ENCODE data around the gene MC1R.
"Not testable (repeated sequence)": the region's sequence is repeated elsewhere in the genome, so short reads cannot be mapped to it uniquely, and the experiment has no call there.

GRCh38 chr16:89968074-89968473 lies 49.4 kb downstream of the MC1R start:
- not testable (repeated sequence) for TF ChIP-seq CTCF (IDR thresholded peaks at IDR 0.05 in 2 of 3, conservative IDR thresholded peaks at IDR 0.05 in 1 of 3; ENCODE audit: control insufficient read depth in 2 of 3, extremely low read depth in 1 of 3, insufficient read depth in 1 of 3, low read depth in 3 of 3, low read length in 3 of 3); ZZZ3 (IDR thresholded peaks at IDR 0.05; ENCODE audit: control insufficient read depth, insufficient read length, low read depth); MYC (IDR thresholded peaks at IDR 0.05; ENCODE audit: insufficient read depth, insufficient read length, insufficient replicate concordance, low read length, severe bottlenecking); FOXK2 (IDR thresholded peaks at IDR 0.05); ATF7 (IDR thresholded peaks at IDR 0.05; ENCODE audit: low read depth); POLR2A (IDR thresholded peaks at IDR 0.05; ENCODE audit: low read depth, low read length); REST (IDR thresholded peaks at IDR 0.05; ENCODE audit: low read depth, low read length); EZH2 (IDR thresholded peaks at IDR 0.05; ENCODE audit: borderline replicate concordance, control insufficient read depth, low read depth, low read length); ZBTB33 (IDR thresholded peaks at IDR 0.05); RELA (IDR thresholded peaks at IDR 0.05; ENCODE audit: borderline replicate concordance, partially characterized antibody); TCF7 (IDR thresholded peaks at IDR 0.05; ENCODE audit: borderline replicate concordance); NRF1 (conservative IDR thresholded peaks at IDR 0.05; ENCODE audit: low read depth, low read length); MTA2 (IDR thresholded peaks at IDR 0.05; ENCODE audit: low read depth)
